ENCODE results near the gene STK16.
"Not testable (repeated sequence)": the region's sequence is repeated elsewhere in the genome, so short reads cannot be mapped to it uniquely, and the experiment has no call there.

Gene STK16

DNA sequence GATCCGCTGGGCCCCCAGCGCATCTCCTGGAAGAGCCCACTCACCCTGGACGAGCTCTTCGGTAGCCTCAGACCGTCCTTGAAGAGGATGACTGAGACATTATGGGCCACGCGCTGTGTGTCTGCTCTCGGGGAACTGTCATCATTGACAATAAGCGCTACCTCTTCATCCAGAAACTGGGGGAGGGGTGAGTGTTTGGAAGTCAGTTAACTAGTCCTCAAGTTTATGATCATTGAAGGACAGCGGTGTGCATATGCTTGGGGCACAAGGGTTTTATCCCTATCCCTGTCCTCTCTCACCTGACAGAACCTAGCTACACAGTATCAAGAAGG is 586 bp downstream of the STK16 start:
- no peak for DNase-seq (ENCODE audit: low read depth)

DNA sequence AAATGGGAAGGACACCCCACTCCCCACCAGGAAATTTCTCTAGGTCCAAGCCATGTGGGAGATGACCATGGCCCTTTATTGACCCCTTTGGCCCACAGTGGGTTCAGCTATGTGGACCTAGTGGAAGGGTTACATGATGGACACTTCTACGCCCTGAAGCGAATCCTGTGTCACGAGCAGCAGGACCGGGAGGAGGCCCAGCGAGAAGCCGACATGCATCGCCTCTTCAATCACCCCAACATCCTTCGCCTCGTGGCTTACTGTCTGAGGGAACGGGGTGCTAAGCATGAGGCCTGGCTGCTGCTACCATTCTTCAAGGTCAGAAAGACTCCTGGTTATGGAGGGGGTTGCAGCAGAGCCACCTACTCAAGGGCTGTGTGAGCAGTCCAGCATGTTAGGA is 1.3 kb downstream of the STK16 start:
- no peak for DNase-seq (ENCODE audit: low read depth)

DNA sequence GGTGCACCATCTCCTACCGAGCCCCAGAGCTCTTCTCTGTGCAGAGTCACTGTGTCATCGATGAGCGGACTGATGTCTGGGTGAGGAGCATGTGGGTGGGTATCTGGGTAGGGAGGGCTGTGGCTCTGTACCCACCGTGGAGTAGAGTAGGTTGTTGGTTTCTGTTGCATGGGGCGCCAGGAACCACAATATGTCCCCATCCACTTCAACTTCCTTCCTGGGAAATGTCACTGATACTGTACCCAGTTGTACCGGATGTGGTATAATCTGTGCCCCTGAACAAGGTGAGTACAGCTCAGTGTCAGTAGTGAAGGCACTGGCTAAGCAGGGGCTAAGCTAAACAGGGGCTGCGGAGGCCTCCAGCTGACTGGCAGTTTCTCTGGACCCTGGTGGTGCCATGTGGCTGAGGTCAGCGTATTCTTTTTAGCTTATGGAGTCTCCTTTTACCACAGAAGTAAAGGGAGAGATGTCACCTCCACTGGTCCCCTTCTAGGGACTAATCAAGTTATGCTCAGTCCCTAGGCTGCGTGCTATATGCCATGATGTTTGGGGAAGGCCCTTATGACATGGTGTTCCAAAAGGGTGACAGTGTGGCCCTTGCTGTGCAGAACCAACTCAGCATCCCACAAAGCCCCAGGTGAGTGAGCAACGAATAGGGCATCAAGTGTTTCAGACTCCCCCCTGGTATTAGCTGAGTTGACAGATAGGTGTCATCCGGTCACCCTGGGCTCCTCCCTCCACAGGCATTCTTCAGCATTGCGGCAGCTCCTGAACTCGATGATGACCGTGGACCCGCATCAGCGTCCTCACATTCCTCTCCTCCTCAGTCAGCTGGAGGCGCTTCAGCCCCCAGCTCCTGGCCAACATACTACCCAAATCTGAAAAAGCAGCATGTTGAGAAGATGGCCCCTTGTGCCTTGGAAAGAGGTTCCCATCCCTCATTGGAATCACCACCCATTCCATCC is 2.7 kb downstream of the STK16 start:
- DNase-seq (ENCODE audit: low read depth), result no peak

DNA sequence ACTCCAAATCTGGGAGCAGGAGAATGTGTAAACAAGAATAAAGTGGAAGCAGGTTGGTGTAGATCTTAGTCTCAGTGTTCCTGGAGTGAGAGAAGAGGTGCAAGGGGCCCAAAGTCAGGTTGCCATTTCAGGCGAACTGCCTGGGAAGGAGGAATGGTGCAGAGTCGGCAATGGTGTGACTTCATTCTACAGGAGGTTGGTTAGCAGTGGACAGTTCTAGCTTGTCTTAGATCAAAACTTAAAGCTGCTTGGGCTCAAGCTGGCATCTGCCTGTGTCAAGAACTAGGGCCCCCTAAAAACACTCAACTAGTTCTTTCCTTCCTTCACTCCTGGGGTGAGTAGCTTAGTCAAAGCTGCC is 3.5 kb downstream of the STK16 start:
- no peak for DNase-seq (ENCODE audit: low read depth)

DNA sequence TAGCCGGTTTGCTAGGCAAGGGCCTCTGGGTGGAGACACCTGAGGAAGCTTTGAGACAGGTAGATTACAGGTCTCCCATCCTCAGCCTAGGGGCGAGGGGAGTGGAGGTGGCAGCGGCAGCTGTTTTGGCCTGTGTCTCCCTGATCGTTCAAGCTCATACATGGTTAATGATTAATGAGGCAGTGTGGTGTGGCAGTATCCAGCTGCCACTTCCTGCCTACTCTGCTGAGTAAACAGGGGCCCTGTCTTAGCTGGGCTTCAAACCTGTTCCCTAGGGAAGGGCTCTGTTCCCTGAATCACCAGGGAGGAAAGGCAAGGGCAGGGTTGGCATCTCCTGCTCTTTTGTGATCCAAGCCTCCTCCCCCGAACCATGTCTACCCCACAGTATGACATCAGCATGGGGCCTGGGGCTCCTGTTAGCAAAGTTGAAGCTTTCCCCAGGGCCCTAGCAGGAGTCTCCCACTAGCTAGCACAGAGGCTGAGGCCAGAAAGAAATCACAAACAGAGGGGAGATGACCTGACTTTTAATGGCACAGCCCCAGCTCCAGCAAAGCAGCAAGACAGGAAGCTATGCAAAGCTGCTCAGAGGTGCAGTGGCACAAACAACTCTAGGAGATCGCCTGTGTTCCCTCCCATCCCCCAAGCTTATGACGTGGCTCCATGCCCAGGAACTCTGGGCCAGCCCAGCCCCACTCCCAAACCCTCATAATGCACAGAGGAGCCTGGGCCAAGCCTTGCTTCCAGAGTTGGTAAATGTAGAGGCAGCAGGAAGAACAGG is 4.1 kb downstream of the STK16 start:
- DNase-seq (ENCODE audit: low read depth), result peak; percentile 54

DNA sequence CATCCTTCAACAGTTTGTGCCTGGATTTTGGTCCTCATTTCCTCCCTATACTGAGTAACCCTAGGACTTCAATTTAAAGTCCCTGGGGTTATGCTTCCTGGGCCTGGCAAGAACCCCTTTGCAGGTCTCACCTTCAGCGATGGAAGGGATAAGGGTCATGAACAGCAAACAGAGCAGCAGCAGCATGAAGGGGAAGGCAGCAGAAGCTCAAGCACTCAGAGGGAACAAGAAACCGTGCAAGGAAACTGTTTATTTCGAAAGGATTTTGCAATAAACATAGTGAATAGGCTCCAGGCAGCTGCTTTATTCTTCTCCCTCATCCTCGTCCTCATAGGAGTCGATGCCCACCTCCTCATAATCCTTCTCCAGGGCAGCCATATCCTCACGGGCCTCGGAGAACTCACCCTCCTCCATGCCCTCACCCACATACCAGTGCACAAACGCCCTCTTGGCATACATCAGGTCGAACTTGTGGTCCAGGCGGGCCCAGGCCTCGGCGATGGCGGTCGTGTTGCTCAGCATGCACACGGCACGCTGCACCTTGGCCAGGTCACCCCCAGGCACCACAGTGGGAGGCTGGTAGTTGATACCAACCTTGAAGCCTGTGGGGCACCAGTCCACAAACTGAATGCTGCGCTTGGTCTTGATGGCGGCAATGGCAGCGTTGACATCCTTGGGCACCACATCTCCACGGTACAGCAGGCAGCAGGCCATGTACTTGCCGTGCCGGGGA is 4.9 kb downstream of the STK16 start:
- no peak for DNase-seq (ENCODE audit: low read depth)

DNA sequence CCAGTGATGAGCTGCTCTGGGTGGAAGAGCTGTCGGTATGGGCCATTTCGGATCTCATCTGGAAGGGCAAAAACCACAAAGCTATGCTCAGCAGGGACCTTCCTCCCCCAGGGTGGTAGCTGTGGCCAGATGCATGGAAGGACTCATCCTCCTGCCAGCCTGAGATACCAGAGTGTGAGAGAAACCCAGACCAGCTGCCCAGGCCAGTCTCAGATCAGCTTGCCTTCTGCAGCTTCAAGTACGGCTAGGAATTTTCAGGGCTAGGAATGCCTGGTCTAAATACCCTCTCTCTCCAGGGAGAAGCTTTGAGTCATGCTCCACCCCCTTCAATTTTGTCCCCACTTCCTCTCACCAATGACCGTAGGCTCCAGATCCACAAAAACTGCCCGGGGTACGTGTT is 6.4 kb downstream of the STK16 start:
- no peak for DNase-seq (ENCODE audit: low read depth)

DNA sequence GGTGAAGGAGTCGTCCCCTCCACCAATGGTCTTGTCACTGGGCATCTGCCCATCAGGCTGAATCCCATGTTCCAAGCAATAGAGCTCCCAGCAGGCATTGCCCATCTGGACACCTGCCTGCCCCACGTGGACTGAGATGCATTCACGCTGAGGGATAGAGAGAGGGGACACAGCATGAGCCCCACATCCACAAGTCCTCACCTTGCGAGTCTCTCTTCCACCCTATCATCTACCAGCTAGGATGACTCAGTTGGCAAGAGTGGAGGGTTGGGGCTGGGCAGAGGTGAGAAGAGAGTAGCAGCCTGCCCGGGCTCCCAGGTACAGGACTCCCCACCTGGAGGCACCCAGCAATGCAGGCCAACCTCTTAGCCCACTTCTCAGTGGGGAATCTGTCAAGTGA is 6.8 kb downstream of the STK16 start:
- no peak for DNase-seq (ENCODE audit: low read depth)

DNA sequence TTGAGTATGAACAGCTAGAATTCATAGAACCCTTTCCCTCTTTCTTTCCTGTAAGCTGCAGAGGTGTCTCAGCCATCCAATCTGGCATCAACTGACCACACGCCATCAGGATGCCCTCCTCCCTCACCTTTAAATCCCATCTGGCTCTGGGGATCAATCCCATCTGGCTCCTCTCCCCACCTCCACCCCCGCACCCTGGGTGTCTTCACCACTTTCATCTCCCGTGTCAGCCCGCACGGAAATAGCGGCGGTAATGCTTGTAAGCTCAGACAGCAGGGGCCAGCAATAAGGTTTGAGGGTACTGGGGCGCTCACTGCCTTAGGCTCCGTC is 7.3 kb downstream of the STK16 start:
- no peak for DNase-seq (ENCODE audit: low read depth)

DNA sequence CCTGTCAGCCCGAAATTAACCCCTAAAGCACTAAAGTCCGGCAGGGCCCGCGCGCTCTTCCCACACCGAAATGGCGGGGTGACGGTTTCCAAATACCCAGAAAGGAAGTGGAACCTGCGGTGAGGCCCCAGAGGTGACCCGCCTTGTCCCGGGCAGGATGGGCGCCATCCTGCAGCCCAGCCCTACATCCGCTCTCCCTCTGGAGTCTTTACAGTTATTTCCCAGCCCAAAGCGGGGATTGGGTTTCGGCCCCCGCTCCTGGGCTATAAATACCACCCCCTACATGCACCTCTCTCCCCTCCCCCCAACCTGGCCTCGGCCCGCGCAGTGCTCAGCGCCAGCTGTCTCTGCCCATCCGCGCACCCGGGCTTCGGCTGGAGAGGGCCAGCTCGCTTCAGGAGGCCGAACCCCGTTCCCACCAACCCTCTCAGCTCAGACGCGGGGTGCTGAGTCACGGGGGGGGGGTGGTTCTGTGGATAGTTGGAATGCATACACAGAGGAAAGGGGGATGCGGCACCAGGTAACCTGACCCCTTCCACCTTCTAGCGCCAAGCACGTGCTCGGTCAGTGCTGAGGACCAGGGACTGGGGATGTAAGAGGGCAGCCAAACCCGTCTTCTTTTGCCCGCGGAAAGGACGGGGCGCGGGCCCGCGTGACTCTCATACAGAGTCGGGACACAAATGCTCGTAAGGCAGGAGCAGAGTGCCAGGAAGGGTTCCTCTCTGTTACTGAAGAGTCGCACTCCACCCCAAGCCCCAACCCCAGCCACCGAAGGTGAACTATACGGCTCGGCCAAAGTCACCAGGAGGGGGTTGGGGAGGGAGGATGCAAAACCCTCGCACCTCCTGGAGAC is 7.8 kb downstream of the STK16 start, which contains the start of gene TUBA4B:
Gene TUBA4B, plus strand, starts transcription at position 344 of the 853 bp plus-strand sequence. Its CDS starts 165 bp downstream, at position 509.
- DNase-seq (ENCODE audit: low read depth), result no peak

DNA sequence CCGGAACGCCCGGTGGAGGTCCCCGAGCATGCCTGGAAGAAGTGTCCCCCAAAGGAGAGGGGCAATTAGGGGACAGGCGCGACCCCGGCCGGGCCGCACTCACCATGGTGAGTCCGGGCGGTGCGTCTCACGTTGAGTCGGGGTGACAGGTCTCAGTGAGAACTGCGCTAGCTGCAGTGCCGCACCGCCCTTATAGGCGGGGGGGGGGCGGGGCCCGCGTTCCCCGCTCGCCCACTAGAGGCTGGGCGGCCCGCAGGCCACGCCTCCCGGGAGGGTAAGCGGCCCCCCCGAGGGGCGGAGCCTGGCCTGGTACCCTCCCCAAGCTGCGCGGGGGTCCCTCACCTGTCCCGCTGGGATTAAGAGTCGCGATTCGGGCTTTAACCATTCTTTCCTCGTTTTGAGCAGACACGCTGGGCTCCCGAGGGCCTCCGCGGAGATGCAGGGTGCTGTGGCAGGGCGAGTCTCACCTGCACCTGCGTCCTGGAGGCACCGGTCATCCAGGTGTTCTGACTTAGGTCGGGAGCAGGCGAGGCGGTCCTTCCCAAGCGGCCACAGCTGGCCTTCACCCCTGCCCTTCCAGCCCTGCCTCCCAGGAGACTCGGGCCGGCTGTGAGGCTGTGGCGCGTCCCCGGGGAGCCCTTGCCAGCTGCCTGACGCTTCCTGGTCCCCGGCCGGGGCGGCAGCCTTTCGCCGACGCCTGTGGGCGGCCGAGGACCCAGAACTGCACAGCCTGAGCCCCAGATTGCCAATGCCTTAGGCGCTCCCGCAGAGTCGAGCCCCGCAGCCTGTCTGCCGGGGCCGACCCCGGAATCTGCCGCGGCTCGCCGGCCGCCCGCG is 8.7 kb downstream of the STK16 start, which contains the start of gene TUBA4A:
Gene TUBA4A, minus strand, starts transcription at position 166 of the 837 bp plus-strand sequence. Its CDS starts 60 bp downstream, at position 106.
- DNase-seq (ENCODE audit: low read depth), result no peak

DNA sequence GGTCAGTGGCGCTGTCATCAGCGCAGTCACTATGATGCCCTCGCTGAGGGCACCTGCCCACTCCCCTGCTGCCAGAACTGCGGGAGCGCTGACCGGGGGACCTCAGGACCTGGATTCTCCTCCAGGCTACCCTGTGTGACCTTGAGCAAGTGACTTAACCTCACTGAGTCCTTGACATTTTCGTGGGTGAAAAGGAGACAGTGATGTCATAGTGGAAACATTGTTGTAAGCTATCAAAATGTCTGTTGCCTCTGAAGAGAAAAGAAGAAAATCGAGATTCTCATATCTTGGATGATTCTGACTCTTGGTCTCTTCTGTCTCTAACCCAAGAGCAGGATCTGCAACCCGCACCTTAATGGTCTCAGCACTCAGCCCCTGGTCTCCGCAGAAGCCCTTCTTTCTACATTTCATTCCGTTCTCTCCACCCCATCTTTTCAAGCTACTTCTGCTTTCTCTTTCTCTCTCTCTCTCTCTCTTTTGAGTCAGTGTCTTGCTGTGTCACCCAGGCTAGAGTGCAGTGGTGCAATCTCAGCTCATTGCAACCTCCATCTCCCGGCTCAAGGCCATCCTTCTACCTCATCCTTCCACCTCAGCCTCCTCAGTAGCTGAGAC is 9.4 kb downstream of the STK16 start:
- DNase-seq (ENCODE audit: low read depth), result no peak

DNA sequence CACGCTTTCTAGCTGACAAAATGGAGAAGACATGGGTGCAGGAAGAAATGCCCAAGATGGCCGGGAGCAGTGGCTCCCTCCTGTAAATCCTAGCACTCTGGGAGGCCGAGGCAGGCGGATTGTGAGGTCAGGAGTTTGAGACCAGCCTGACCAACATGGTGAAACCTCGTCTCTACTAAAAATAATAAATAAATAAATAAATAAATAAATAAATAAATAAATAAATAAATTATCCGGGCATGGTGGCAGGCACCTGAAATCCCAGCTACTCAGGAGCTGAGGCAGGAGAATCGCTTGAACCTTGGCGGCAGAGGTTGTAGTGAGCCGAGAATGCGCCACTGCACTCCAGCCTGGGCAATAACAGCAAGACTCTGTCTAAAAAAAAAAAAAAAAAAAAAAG is 13.7 kb downstream of the STK16 start:
- not testable (repeated sequence) for DNase-seq (ENCODE audit: low read depth)

DNA sequence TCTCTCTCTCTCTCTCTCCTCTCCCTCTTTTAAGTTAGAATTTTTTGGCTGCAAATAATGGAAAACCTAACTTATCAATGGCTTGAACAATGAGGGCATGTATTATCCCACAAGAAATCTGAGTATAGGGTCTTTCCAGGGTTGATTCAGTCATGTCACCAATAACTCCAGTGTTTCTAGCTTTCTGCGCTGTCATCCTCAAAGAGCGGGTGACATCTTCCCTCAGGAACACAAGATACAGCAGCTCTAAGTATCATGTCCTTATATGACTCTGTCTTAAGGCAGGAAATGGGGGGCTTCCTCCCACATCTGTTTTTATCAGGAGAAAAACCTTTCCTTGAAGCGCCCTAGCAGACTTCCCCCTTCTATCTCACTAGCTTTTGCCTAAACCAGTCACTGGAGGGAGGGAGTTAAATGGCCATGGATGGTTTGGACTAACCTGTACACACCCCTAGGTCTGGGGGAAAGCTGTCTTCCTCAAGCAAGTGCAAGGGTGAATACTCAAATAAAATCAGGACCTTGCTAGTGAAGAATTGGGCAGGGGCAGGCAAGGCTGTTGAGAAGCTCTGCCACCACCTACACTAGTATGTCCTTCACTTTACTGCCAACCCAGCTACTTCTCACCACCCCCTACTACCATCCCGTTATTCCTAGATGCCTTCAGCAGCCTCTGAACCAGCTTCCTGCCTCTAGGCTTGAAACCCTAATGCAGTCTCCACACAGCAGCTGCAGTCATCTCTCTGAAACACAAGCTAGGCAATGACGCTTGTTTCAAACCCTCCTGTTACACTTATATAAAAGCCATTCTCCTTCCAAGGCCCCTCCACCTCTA is 16.0 kb downstream of the STK16 start:
- no peak for DNase-seq (ENCODE audit: low read depth)

DNA sequence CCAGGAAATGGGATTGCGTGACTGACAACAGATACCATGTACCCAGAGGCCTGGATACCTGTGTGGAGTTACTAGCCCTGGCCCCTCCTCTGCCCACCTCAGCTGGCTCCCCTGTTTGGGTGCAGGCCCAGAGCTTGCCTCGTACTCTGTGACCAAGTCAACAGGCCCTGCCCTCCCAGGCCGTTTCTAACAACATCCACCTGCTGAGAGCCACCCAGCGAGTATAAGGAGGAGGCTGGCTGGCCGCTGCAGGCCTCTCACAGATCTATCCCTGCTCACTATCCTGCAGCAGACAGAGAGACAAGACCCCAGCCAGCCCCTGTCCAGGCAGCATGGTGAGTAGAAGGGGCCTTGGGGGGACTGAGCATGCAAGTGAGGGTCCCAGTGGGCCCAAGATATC is 21.0 kb downstream of the STK16 start:
- DNase-seq (ENCODE audit: low read depth), result no peak

DNA sequence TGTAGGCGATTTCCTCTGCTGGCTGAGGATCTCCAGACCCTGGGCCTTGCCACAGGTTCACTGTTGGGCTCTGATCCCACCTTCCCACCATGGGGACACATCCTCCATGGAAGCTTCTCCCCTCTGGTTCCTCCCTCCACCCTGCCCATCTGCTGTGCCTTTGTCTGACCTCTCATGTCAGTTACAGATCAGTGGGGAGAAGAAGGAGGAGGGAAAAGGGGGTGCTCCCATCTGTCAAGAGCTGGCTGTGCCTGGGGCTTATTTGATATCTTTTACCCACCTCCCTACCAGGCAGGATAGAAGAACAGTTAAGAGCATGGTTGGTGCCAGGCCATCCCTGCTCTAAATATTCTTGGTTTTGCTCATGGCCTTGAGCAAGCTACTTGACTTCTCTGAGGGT is 21.6 kb downstream of the STK16 start:
- no peak for DNase-seq (ENCODE audit: low read depth)

DNA sequence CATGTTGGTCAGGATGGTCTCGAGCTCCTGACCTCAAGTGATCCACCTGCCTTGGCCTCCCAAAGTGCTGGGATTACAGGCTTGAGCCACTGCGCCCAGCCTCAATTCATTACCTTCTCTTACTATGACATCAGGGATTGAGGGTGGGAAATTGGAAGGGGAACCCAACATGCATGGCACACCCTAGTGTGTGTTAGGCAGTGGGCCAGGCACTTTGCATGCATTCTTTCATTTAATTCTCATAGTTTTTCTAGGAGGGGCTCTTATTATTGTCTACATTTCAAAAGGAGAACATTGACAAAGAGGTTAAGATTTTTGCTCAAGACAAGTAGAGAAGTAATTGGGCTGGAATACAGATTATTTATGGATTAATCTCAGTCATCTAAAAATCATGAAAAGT is 23.0 kb downstream of the STK16 start:
- DNase-seq (ENCODE audit: low read depth), result no peak

DNA sequence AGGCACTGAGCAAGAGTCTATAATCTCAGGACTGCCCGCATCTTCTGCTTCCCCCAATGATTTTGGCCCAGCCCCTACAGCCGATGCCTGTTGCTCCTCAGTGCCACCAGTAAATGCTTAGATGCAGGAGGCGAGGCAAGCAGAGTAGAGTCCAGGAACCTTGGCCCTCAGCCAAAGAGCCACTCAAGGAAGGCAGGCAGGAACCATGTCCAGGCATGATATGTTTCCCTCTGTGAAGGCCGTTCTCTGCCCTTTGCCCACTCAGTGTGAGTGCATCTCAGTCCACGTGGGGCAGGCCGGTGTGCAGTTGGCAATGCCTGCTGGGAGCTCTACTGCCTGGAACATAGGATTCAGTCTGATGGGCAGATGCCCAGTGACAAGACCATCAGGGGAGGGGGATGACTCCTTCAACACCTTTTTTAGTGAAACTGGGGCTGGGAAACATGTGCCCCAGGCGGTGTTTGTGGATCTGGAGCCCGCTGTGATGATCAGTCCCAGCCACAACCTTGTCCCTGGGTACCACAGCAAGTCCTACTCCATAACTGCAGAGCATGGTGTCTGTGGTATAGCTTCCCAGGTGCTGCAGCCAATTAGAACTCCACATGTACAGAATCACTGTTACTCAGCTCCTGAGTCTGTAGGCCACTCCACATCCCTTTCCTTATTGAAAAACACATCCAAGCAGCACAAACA is 24.2 kb downstream of the STK16 start:
- DNase-seq (ENCODE audit: low read depth), result no peak

DNA sequence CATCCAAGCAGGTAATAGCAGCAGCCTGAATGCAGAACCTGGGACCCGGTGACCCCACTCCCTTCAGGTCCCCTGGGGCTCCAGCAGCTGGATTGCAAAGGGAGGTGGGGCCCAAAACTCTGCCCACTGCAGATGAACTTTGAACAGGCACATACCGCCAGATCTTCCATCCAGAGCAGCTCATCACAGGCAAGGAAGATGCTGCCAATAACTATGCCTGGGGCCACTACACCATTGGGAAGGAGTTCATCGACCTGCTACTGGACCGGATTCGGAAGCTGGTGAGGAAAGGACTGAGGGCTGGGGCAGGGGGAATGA is 24.7 kb downstream of the STK16 start:
- no peak for DNase-seq (ENCODE audit: low read depth)

All from GM04503 (cell line).